ENCODE results near the gene RGS6.

Gene RGS6

DNA sequence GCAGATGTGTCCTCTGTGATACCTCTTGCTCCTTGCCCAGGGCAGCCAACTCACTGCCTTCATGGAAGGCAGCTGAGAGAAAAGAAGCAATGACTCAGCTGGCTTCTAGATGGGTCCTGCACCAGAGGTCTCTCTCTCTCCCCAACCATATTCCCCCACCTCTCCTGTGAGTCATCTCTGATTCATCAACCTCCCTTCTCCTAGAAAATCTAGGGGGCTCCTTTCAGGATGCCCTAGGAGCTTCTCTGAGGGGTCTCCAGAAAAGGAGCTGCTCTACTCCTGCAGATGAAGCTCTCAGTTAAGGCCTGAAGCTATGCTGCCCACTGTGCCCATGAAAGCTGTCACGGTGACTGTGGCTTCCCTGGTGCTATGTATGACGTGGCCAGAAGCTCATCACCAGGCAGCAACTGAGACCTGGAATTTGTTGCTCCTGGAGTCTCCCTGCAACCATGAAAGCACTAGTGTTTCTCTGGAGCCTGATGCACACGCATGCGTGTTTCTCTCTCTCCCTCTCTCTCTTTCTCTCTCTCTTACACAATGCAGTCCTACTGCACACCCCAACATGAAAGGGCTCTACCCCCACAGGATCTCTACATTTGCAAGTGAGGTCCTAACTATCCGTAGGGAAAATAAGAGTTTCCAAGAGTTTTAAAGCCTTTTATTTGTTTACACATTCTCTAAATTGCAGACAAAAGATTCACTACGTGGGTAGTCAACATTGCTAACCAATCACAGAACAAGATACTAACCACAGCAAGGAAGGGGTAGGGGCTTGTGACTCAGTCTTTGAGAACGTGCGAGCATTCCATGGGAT, 676.4 kb downstream of the RGS6 start:
- DNase-seq (ENCODE audit: low spot score), result peak; percentile 96

GRCh38 chr14:72609205-72609916, 677.1 kb downstream of the RGS6 start:
- no peak for DNase-seq (ENCODE audit: low spot score)

DNA sequence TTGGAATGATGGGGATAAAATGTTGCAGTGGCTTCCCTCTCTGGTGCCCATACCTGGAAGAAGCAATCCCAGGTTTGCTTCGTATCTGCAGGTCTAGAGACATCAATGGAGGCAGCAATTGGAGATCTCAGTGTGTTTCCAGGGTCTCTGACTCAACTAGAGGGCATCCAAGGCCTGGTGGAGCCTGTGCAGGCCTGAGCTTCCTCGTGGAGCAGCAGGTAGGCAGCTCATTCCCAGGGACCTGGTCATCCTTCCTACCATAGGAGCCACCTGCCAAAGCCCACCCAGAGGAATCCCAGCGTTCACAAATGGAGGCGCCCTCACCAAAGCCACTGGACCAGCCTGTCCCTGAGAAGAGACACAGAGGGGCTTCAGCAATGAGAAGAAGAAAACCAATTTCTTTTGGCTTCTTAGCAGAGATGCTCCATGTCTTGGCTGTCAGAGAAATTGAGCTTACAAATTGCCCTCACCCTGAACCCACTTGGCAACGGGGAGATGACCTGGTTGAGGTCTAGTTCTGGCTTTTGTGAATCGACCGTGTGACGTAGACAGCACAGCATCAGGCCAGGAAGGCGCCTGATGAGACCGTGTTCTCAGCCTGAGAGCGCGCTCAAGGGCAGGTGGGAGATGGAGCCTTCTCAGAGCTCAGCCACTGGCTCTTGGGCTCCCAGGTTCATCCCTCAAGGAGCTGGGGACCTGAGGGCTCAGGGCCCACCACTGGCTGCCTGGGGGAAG, 678.0 kb downstream of the RGS6 start:
- no peak for DNase-seq (ENCODE audit: low spot score)

GRCh38 chr14:72610831-72611200, 678.6 kb downstream of the RGS6 start:
- no peak for DNase-seq (ENCODE audit: low spot score)

- no peak for DNase-seq (ENCODE audit: low spot score)
Measured at GRCh38 chr14:72611506-72611905, 679.3 kb downstream of the RGS6 start.

DNA sequence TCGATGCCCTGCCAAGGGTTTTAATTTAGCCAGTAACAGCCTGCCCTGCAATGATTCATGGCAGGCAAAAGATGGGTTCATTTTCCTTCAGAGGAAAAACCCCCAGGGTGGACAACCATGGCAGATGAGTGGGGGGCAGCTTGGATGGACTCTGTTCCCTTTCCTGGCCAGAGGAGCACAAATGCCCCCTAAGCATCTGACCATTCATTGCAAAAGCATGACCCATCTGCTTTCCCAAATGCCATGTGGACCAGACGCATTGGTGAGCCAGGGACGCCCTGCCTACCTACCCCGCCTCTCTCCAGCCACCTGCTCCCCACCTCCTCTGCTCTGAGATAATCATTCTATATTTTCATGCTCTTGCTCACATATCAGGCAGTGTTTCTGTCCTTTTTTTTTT, 679.8 kb downstream of the RGS6 start:
- DNase-seq (ENCODE audit: low spot score), result no peak

- DNase-seq (ENCODE audit: low spot score), result no peak
Measured at GRCh38 chr14:72613231-72613974, 681.2 kb downstream of the RGS6 start.

DNA sequence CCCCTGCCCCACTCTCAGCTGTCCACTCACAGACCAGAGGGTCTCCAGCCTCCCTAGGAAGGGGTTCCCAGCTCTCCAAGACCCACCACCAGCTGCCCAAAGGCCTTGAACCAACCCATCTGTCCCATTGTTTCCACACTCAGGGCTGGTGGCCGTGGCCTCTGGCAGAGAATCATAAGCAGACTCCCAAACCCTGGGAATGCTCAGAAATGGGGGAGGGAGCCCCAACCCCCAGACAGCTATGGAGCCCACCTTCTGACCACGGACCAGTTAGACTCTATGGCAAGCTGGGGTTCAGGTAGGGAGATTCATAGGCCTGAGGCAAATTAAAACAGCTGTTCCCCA, 681.7 kb downstream of the RGS6 start:
- DNase-seq (ENCODE audit: low spot score), result no peak

GRCh38 chr14:72614365-72614764, 682.1 kb downstream of the RGS6 start:
- no peak for DNase-seq (ENCODE audit: low spot score)

DNA sequence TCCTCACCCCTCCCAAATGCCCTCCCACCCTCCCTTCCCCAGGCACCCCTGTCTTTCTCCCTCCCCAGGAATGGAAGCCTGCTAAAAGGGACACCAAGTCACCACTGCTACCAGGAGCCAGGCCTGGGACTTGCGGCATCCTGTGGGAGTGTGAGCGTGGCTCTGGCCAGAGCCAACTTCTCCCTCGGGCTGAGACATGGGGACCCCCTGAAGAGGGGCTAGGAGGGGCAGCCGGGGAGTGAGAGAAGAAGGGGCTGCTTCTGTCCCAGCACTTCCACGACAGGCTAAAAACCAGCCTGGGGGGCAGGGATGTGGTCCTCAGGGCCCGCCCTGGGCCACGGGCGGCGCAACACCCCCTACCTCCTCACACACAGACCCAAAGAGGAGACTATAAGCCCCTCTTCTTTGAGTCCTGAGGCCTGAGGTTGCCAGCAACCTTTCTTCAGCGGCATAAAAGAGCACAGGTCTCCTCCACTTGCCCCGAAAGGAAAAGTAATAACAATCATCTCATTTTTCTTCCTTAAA, 682.7 kb downstream of the RGS6 start:
- DNase-seq (ENCODE audit: low spot score), result no peak

- DNase-seq (ENCODE audit: low spot score), result no peak
Measured at GRCh38 chr14:72615451-72616121, 683.4 kb downstream of the RGS6 start.
